Esophagus muscularis mucosa (tissue), 4 donors: ENCODE data around the gene ZFHX3. TPM values are rescaled to one million over a fixed set of nuclear protein-coding genes. Genes with fewer than 3 reads are reported as not detected.

Experiments used
- DNase-seq: peaks from one replicate; pipeline ENCODE4 v3.0.0-alpha.2; 2017; ENCODE audit errors: extremely low spot score
- H3K27ac ChIP-seq, 4 donors: fragments of 200-600 bp; sonication (generic); replicated peaks in 1 of 4; 1 replicate in 3 of 4; 2 replicates in 1 of 4; pipeline ENCODE4 v1.5.1; 2016 to 2019; ENCODE audit warnings: mild to moderate bottlenecking in 1 of 4
- H3K27me3 ChIP-seq, 4 donors: fragments of 200-600 bp; sonication (generic); one replicate each; pipeline versions ENCODE4 v1.5.1 to v1.6.0; 2016 to 2019
- H3K36me3 ChIP-seq, 4 donors: fragments of 200-600 bp; sonication (generic); one replicate each; pipeline ENCODE4 v1.5.1; 2016 to 2019
- H3K4me1 ChIP-seq, 4 donors: fragments of 200-600 bp; sonication (generic); one replicate each; pipeline ENCODE4 v1.5.1; 2016 to 2019
- H3K4me3 ChIP-seq, 4 donors: fragments of 200-600 bp; sonication (generic); 1 replicate in 2 of 4; 2 replicates in 2 of 4; pipeline ENCODE4 v1.5.1; 2016 to 2019; ENCODE audit warnings: mild to moderate bottlenecking in 4 of 4, moderate library complexity in 1 of 4
- H3K9me3 ChIP-seq, 4 donors: fragments of 200-600 bp; sonication (generic); 1 replicate in 3 of 4; 2 replicates in 1 of 4; pipeline ENCODE4 v1.5.1; 2016 to 2019
- CTCF ChIP-seq, 3 experiments: fragments of 200-600 bp in 2 of 3; fragments of 450-650 bp in 1 of 3; sonication (generic) in 2 of 3; IDR thresholded peaks; one replicate each; pipeline ENCODE4 v1.5.1; 2017 to 2019; ENCODE audit warnings: antibody characterized with exemption in 3 of 3, mild to moderate bottlenecking in 2 of 3, moderate library complexity in 1 of 3
- EP300 ChIP-seq: sonication (generic); formaldehyde crosslinking; IDR thresholded peaks from one replicate; pipeline ENCODE4 v1.6.1; 2017; ENCODE audit warnings: antibody characterized with exemption
- POLR2A ChIP-seq: fragments of 450-650 bp; IDR thresholded peaks from one replicate; pipeline ENCODE4 v1.6.1; 2017; ENCODE audit warnings: antibody characterized with exemption, moderate library complexity, mild to moderate bottlenecking, low read depth
- POLR2AphosphoS5 ChIP-seq, 2 donors: sonication (generic); formaldehyde crosslinking; IDR thresholded peaks; one replicate each; pipeline ENCODE4 v1.6.1; 2017; ENCODE audit warnings: antibody characterized with exemption in 2 of 2
- WGBS: methylation state at CpG from one replicate; pipeline ENCODE4 v1.1.5; 2018; 5-methylcytosine and 5-hydroxymethylcytosine counted together
- intact Hi-C: fragments of 100-400 bp; cut with DNase I; formaldehyde crosslinking; loops from one replicate; pipeline ENCODE4 v1.15.1; 2023
- total RNA-seq, 4 donors: library from RNA; depleted of rRNA; stranded (reverse); fragments of >200 nt; gene quantifications; one replicate each; pipeline versions ENCODE4 v1.1.0 to v1.2.1, GENCODE V29; 2016

ZFHX3 gene
- total RNA-seq, 4 donors from 2014 or later, result 25.7 to 53.0 (median 30.6) TPM

- intact Hi-C loops, result no loop called here
- H3K36me3 ChIP-seq, result no peaks in the 10 kb centered on the region
- H3K4me1 ChIP-seq, result peaks cover 68 to 88% (median 78%) of the 10 kb centered on the region in 4 donors
- peaks cover 0 to 50% (median 25%) of the 10 kb centered on the region in 4 donors for H3K27me3 ChIP-seq
- DNase-seq, result no peak
- 43% methylated on average over 22 of the region's 24 CpGs for WGBS
- peak overlapping the region; percentile 73 to 87 (median 86) for H3K27ac ChIP-seq
- no peaks in the 10 kb centered on the region for H3K9me3 ChIP-seq
- TF ChIP-seq POLR2AphosphoS5 (IDR thresholded peaks at IDR 0.05) (no peak), POLR2A (no peak), CTCF (IDR thresholded peaks at IDR 0.05) (no peak), EP300 (no peak)
- H3K4me3 ChIP-seq, result peak overlapping the region; percentile 34 to 42 (median 37)
These were observed 19.2 kb upstream of the ZFHX3 start for GRCh38 chr16:73066927-73067670.

GRCh38 chr16:73066331-73066926 lies 18.5 kb upstream of the ZFHX3 start:
- Histone ChIP-seq H3K36me3 (no peaks in the 10 kb centered on the region), H3K27ac (peak overlapping the region; percentile 73 to 87 (median 86)), H3K4me1 (peaks cover 66 to 84% (median 74%) of the 10 kb centered on the region in 4 donors), H3K4me3 (peak overlapping the region; percentile 34 to 42 (median 37)), H3K9me3 (no peaks in the 10 kb centered on the region), H3K27me3 (peaks cover 0 to 50% (median 25%) of the 10 kb centered on the region in 4 donors)
- 17% methylated on average over 14 of the region's 49 CpGs for WGBS
- no peak for DNase-seq
- intact Hi-C loops, result no loop called here
- TF ChIP-seq POLR2A, result no peak
- TF ChIP-seq CTCF (IDR thresholded peaks at IDR 0.05), result no peak
- TF ChIP-seq POLR2AphosphoS5 (IDR thresholded peaks at IDR 0.05), result no peak
- no peak for TF ChIP-seq EP300

DNA sequence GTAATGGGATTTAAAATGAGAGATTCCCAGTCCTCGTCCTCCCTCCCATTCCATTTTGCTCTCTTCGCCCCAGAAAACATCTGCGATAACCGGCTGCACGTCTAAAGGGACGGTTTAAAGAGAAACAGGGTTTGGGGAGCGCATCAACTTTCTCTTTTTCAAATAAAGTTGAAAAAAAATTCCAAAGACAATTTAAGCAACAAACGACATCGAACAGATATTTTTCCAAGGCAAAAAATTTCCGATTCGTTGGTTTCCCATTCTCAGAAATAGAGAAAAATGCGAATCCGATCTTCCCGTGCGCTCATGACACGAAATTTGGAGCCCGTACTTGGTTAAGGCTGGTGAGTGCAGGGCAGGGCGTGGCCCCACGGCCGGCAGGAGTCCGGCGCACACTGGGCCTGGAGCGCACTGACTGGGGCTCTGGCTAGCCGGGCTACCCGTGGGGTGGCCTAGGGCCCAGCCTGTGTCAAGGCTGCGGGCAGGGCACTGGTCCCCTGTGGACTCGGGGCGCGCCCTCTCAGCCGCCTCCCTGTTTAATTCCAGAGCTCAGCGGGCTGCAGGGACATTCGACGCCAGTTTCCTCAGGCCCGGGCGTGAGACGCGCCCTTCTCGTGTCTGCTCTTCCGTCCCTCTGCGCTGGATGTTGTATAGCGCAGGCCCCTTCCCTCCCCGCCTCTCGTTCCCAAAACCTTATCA lies 17.9 kb upstream of the ZFHX3 start:
- no peaks in the 10 kb centered on the region for H3K9me3 ChIP-seq
- peak overlapping the region; percentile 73 to 87 (median 86) for H3K27ac ChIP-seq
- WGBS, result 50% methylated on average over 27 of the region's 43 CpGs
- H3K27me3 ChIP-seq, result peaks cover 0 to 50% (median 25%) of the 10 kb centered on the region in 4 donors
- intact Hi-C loops, result no loop called here
- H3K4me1 ChIP-seq, result peaks cover 61 to 84% (median 69%) of the 10 kb centered on the region in 4 donors
- no peaks in the 10 kb centered on the region for H3K36me3 ChIP-seq
- DNase-seq, result no peak
- TF ChIP-seq EP300, result no peak
- TF ChIP-seq POLR2AphosphoS5 (IDR thresholded peaks at IDR 0.05), result peak; percentile 28 to 66
- H3K4me3 ChIP-seq, result peak overlapping the region; percentile 34 to 42 (median 37)

DNA sequence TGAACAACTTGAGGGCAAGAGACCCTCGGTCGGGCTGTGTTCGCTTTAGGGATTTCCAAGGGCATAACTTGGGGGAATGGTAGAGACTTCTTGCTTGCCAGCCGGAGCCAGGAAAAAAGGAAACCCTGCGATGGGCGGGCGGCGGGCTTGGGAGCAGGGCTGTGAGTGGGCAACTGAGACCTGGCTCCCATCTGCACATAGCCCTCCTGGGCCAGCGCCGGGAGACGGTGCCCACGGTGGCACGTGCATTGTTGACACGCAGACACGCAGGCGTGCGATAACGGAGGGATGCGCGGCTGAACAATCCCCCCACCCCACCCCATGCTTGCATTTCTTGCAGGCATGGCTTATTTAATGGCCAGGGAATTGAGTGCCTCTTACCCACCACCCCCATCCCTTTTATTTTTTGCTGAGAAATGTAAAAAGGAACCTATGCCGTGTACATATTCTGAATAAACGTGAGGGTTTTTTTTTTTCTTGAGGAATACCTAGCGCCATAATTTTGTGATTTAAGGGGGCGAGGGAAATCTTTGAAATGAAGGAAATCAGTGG lies 17.1 kb upstream of the ZFHX3 start:
- Histone ChIP-seq H3K9me3 (no peaks in the 10 kb centered on the region), H3K4me1 (peaks cover 57 to 85% (median 66%) of the 10 kb centered on the region in 4 donors), H3K36me3 (no peaks in the 10 kb centered on the region), H3K4me3 (peak overlapping the region; percentile 34 to 42 (median 38)), H3K27me3 (peaks cover 0 to 50% (median 25%) of the 10 kb centered on the region in 4 donors), H3K27ac (peak overlapping the region in 2 of 4 donors; percentile 24 to 26)
- TF ChIP-seq CTCF (IDR thresholded peaks at IDR 0.05) (no peak), POLR2A (no peak), POLR2AphosphoS5 (IDR thresholded peaks at IDR 0.05) (no peak), EP300 (no peak)
- no peak for DNase-seq
- intact Hi-C loops, result no loop called here
- WGBS, result 54% methylated on average over 24 of the region's 24 CpGs
